Spleen (tissue), 7 donors: Measurements from ENCODE around the gene GLYATL3.

Experiments used
- POLR2A ChIP-seq, 3 donors: fragments of 450-650 bp; IDR thresholded peaks; one replicate each; pipeline ENCODE4 v1.5.1; 2017; ENCODE audit warnings: antibody characterized with exemption in 3 of 3, mild to moderate bottlenecking in 1 of 3
- TF ChIP-seq, protein P1 (sequence below), 11 experiments: fragments of 200-600 bp in 7 of 11; fragments of 450-650 bp in 4 of 11; sonication (generic) in 4 of 11; IDR thresholded peaks in 8 of 11; conservative IDR thresholded peaks in 3 of 11; 1 replicate in 7 of 11; 2 replicates in 4 of 11; pipeline versions ENCODE4 v1.4.0 to v1.8.0; 2016 to 2021; ENCODE audit warnings: antibody characterized with exemption in 11 of 11, inconsistent platforms in 4 of 11, mild to moderate bottlenecking in 1 of 11
- donor health status: DM: no; HTN: no; CAD: no; lungs with moderate emphysema.
- donor health status: DM: no; HTN: no; CAD: no.
- donor health status: DM: no; HTN: no; CAD: no.

DNA sequence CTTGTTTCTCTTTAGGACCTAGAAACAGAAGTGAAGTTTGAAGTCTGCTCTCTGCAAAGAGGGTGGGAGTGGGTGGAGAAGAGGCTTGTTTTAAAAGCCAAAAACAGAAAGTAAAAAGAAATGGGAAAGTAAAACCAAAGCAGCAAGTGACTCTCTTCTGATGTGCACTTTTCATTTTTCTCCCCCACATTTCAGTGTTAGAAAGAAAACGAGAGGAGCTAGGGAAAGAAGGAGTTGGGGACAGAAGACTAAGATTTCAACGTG, 52.1 kb downstream of the GLYATL3 start:
- TF ChIP-seq, protein P1, sequence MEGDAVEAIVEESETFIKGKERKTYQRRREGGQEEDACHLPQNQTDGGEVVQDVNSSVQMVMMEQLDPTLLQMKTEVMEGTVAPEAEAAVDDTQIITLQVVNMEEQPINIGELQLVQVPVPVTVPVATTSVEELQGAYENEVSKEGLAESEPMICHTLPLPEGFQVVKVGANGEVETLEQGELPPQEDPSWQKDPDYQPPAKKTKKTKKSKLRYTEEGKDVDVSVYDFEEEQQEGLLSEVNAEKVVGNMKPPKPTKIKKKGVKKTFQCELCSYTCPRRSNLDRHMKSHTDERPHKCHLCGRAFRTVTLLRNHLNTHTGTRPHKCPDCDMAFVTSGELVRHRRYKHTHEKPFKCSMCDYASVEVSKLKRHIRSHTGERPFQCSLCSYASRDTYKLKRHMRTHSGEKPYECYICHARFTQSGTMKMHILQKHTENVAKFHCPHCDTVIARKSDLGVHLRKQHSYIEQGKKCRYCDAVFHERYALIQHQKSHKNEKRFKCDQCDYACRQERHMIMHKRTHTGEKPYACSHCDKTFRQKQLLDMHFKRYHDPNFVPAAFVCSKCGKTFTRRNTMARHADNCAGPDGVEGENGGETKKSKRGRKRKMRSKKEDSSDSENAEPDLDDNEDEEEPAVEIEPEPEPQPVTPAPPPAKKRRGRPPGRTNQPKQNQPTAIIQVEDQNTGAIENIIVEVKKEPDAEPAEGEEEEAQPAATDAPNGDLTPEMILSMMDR (IDR thresholded peaks at IDR 0.05 in 8 of 11, conservative IDR thresholded peaks at IDR 0.05 in 3 of 11): no peak
- TF ChIP-seq POLR2A (IDR thresholded peaks at IDR 0.05): no peak
